B cell (primary cell): Measurements from ENCODE around the gene EML1. TPM values are rescaled to one million over a fixed set of nuclear protein-coding genes. Genes with fewer than 3 reads are reported as not detected.

Experiments used
- ATAC-seq: fragments of 200-7000 bp; cut with Tn5 transposase; one replicate; pipeline ENCODE4 v1.10.0; 2021; ENCODE audit warnings: low read depth, mild to moderate bottlenecking, moderate number of reproducible peaks, moderate library complexity
- CTCF ChIA-PET: fragments of 350-600 bp; sonication (Branson Sonifier 250); formaldehyde crosslinking; loops from one replicate; lab custom pipeline; 2021; ENCODE audit warnings: antibody characterized with exemption, inconsistent platforms; lab: Charles Lee
- POLR2A ChIA-PET: fragments of 350-600 bp; sonication (Branson Sonifier 250); formaldehyde crosslinking; loops from one replicate; lab custom pipeline; 2021; ENCODE audit warnings: antibody characterized with exemption; lab: Charles Lee
- DNase-seq: peaks from one replicate; pipeline ENCODE4 v3.0.0; 2013
- H2AFZ ChIP-seq: 2 replicates; pipeline ENCODE4 v1.6.1; 2012; ENCODE audit warnings: mild to moderate bottlenecking, low read depth, low read length; ENCODE audit not compliant: insufficient read depth, poor library complexity, severe bottlenecking
- H3K27ac ChIP-seq, 2 donors: 1 replicate in 1 of 2; 2 replicates in 1 of 2; pipeline ENCODE4 v1.5.1; 2012 to 2013; ENCODE audit warnings: low read length in 2 of 2, mild to moderate bottlenecking in 2 of 2, moderate library complexity in 1 of 2
- H3K27me3 ChIP-seq, 4 experiments: fragments of 200-600 bp in 1 of 4; sonication (generic) in 1 of 4; replicated peaks in 1 of 4; 1 replicate in 2 of 4; 2 replicates in 2 of 4; pipeline versions ENCODE4 v1.6.1 to v1.7.0; 2013 to 2016; ENCODE audit warnings: low read length in 3 of 4, mild to moderate bottlenecking in 2 of 4, mixed read lengths in 1 of 4, moderate library complexity in 1 of 4; ENCODE audit not compliant: insufficient read depth in 4 of 4, control insufficient read depth in 3 of 4; ENCODE audit errors: control extremely low read depth in 1 of 4
- H3K36me3 ChIP-seq, 2 experiments: replicated peaks in 1 of 2; 1 replicate in 1 of 2; 2 replicates in 1 of 2; pipeline versions ENCODE4 v1.6.1 to v1.7.1; 2013; ENCODE audit warnings: low read length in 1 of 2; ENCODE audit not compliant: insufficient read depth in 2 of 2, control insufficient read depth in 1 of 2; ENCODE audit errors: control extremely low read depth in 1 of 2, extremely low read depth in 1 of 2
- H3K4me1 ChIP-seq, 2 donors: fragments of 200-600 bp in 1 of 2; sonication (generic) in 1 of 2; 1 replicate in 1 of 2; 2 replicates in 1 of 2; pipeline versions ENCODE4 v1.5.1 to v1.6.1; 2013 to 2017; ENCODE audit warnings: low read length in 2 of 2; ENCODE audit not compliant: control insufficient read depth in 2 of 2, insufficient read depth in 2 of 2
- H3K4me2 ChIP-seq: replicated peaks from 2 replicates; pipeline ENCODE3; 2012; ENCODE audit warnings: mild to moderate bottlenecking, low read depth, low read length; ENCODE audit not compliant: poor library complexity, severe bottlenecking
- H3K4me3 ChIP-seq, 5 experiments: fragments of 200-600 bp in 1 of 5; sonication (generic) in 1 of 5; 1 replicate in 3 of 5; 2 replicates in 2 of 5; pipeline versions ENCODE4 v1.5.1 to v1.7.0; 2011 to 2016; ENCODE audit warnings: low read length in 4 of 5, mild to moderate bottlenecking in 4 of 5, low read depth in 2 of 5, control low read depth in 1 of 5, moderate library complexity in 1 of 5; ENCODE audit not compliant: insufficient read depth in 1 of 5; ENCODE audit errors: control extremely low read depth in 1 of 5, extremely low read depth in 1 of 5
- H3K79me2 ChIP-seq: fragments of 200-600 bp; sonication (generic); one replicate; pipeline ENCODE4 v1.6.0; 2016; ENCODE audit warnings: low read length; ENCODE audit not compliant: control insufficient read depth, insufficient read depth
- H3K9ac ChIP-seq: fragments of 200-600 bp; sonication (generic); 2 replicates; pipeline ENCODE4 v1.6.1; 2017; ENCODE audit warnings: mild to moderate bottlenecking, low read length, moderate library complexity
- H3K9me3 ChIP-seq, 3 donors: one replicate each; pipeline versions ENCODE4 v1.6.1 to v1.7.1; 2013; ENCODE audit warnings: low read length in 2 of 3; ENCODE audit not compliant: control insufficient read depth in 2 of 3, insufficient read depth in 1 of 3; ENCODE audit errors: control extremely low read depth in 1 of 3
- H4K20me1 ChIP-seq: 2 replicates; pipeline ENCODE4 v1.6.0; 2012; ENCODE audit warnings: mild to moderate bottlenecking, low read length; ENCODE audit not compliant: insufficient read depth, control insufficient read depth, poor library complexity, severe bottlenecking
- H3K27ac Mint-ChIP-seq: one replicate; pipeline ENCODE4 v1.8.0; 2021; ENCODE audit warnings: mixed read lengths
- H3K27me3 Mint-ChIP-seq: one replicate; pipeline ENCODE4 v1.8.0; 2021; ENCODE audit warnings: mixed read lengths
- H3K4me1 Mint-ChIP-seq: one replicate; pipeline ENCODE4 v1.8.0; 2021; ENCODE audit warnings: mixed read lengths
- H3K4me3 Mint-ChIP-seq: one replicate; pipeline ENCODE4 v1.8.0; 2021; ENCODE audit warnings: mixed read lengths
- H3K9me3 Mint-ChIP-seq: one replicate; pipeline ENCODE4 v1.8.0; 2022; ENCODE audit warnings: mixed read lengths; ENCODE audit not compliant: insufficient read depth
- EZH2 ChIP-seq: IDR thresholded peaks from 2 replicates; pipeline ENCODE4 v1.6.1; 2012; ENCODE audit warnings: borderline replicate concordance, low read depth, mild to moderate bottlenecking, moderate library complexity, low read length; ENCODE audit not compliant: insufficient read depth, poor library complexity, severe bottlenecking
- WGBS: methylation state at CpG from one replicate; pipeline ENCODE4 v1.1.5; 2013; ENCODE audit warnings: missing lambda C conversion rate; ENCODE audit not compliant: insufficient coverage; 5-methylcytosine and 5-hydroxymethylcytosine counted together
- intact Hi-C: fragments of 100-400 bp; cut with micrococcal nuclease; formaldehyde crosslinking; loops from one replicate; pipeline ENCODE4 v1.10.0; 2022
- polyA plus RNA-seq: library from polyadenylated mRNA; depleted of rRNA; stranded (reverse); fragments of >200 nt; gene quantifications from 2 replicates; pipeline ENCODE4 v1.2.3, GENCODE V29; 2012
- total RNA-seq, 2 donors: library from RNA; stranded (reverse); fragments of 120-200 nt in 1 of 2; gene quantifications; 1 replicate in 1 of 2; 2 replicates in 1 of 2; pipeline versions ENCODE4 v1.2.3 to v1.2.4, GENCODE V29; 2013 to 2022
- TF ChIP-seq, protein P1 (sequence below): fragments of 200-600 bp; IDR thresholded peaks from one replicate; pipeline ENCODE4 v1.8.0; 2022; ENCODE audit warnings: antibody characterized with exemption, mild to moderate bottlenecking

EML1 gene
- total and polyA plus RNA-seq, 2 donors (not counting 1 experiment from before 2014, with no cell fraction given) = not detected

DNA sequence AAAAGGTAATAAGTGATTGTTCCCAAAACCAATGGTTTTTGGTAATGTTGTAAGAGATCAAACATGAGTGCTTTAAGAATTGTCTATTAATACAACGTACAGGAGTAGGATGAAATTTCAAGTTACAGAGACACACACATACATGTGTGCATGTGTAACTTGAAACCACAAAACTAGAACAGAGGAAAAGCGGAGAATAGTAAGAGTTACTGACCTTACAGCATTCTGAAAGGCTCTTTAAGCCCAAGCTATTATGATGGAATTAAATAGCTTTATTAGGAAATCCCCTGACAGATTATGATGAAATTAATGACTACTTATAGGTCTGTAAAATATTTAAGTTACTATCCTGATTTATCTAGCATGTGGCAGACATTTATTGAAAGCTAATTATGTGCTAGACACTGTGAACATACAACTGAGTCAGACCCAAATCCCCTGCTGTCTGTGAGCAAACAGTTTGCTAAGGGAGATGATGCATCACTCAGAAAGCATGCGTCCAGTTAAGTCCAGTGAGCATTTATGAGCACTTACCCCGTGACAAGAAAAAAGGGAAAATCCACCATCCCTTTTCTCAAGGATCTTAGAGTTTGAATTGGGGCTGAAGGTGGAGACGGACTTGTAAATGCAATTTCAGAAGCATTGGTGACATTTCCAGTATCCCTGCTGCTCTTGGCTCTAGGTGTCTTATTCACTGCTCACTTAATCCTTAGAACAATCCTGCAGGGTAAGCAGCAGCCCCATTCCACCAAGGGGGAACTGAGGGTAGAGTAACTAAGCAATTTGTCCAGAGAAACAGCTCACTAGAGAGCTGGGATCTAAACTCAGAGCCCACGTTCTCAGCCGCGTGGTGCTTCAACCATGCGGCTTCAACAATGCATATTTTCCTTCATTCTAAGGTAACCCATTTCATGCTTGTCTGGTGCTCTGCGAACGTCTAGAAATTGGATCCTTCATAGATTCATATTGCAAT is 117.4 kb downstream of the EML1 start:
- no peaks in the 10 kb centered on the region for H3K4me1 ChIP-seq
- H3K27ac Mint-ChIP-seq = no peak overlapping the region
- TF ChIP-seq EZH2 = no peak
- TF ChIP-seq, protein P1, sequence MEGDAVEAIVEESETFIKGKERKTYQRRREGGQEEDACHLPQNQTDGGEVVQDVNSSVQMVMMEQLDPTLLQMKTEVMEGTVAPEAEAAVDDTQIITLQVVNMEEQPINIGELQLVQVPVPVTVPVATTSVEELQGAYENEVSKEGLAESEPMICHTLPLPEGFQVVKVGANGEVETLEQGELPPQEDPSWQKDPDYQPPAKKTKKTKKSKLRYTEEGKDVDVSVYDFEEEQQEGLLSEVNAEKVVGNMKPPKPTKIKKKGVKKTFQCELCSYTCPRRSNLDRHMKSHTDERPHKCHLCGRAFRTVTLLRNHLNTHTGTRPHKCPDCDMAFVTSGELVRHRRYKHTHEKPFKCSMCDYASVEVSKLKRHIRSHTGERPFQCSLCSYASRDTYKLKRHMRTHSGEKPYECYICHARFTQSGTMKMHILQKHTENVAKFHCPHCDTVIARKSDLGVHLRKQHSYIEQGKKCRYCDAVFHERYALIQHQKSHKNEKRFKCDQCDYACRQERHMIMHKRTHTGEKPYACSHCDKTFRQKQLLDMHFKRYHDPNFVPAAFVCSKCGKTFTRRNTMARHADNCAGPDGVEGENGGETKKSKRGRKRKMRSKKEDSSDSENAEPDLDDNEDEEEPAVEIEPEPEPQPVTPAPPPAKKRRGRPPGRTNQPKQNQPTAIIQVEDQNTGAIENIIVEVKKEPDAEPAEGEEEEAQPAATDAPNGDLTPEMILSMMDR = no peak

More for the DNA sequence above, 117.4 kb downstream of the EML1 start:
- intact Hi-C loops = no loop called here
- Mint-ChIP-seq H3K27me3 (peaks cover 20% of the 10 kb centered on the region), H3K4me1 (no peaks in the 10 kb centered on the region), H3K4me3 (no peak overlapping the region), H3K9me3 (no peaks in the 10 kb centered on the region)
- no peak overlapping the region for H3K4me3 ChIP-seq
- DNase-seq (no peak), ATAC-seq (no peak)
- H3K9me3 ChIP-seq = no peaks in the 10 kb centered on the region
- H3K36me3 ChIP-seq = no peaks in the 10 kb centered on the region
- 88% methylated on average over 3 of the region's 11 CpGs for WGBS
- no peak overlapping the region for H3K27ac ChIP-seq
- H3K79me2 ChIP-seq = no peaks in the 10 kb centered on the region
- POLR2A ChIA-PET = no interaction called here
- no peaks in the 10 kb centered on the region for H4K20me1 ChIP-seq
- H3K27me3 ChIP-seq = peaks cover 0 to 3% (median 0%) of the 10 kb centered on the region in 4 experiments
- no peak overlapping the region for H3K4me2 ChIP-seq
- CTCF ChIA-PET = interaction anchor here (1.3 kb wide), 1 partner anchor 11 kb away, joined by 4 read pairs; no protein-coding TSS in a partner anchor
- no peak overlapping the region for H2AFZ ChIP-seq
- no peak overlapping the region for H3K9ac ChIP-seq
